ENCODE data around the gene MYO15B. TPM values are rescaled to one million over a fixed set of nuclear protein-coding genes. Genes with fewer than 3 reads are reported as not detected.
A peak's percentile ranks its signal among the peaks of the same experiment; 100 is the strongest.

Gene MYO15B
- total and polyA plus RNA-seq, 2 of the 13 experiments (the other 11 are each of a cell fraction or from before 2014, with no cell fraction given), result 2.8 to 8.1 TPM

DNA sequence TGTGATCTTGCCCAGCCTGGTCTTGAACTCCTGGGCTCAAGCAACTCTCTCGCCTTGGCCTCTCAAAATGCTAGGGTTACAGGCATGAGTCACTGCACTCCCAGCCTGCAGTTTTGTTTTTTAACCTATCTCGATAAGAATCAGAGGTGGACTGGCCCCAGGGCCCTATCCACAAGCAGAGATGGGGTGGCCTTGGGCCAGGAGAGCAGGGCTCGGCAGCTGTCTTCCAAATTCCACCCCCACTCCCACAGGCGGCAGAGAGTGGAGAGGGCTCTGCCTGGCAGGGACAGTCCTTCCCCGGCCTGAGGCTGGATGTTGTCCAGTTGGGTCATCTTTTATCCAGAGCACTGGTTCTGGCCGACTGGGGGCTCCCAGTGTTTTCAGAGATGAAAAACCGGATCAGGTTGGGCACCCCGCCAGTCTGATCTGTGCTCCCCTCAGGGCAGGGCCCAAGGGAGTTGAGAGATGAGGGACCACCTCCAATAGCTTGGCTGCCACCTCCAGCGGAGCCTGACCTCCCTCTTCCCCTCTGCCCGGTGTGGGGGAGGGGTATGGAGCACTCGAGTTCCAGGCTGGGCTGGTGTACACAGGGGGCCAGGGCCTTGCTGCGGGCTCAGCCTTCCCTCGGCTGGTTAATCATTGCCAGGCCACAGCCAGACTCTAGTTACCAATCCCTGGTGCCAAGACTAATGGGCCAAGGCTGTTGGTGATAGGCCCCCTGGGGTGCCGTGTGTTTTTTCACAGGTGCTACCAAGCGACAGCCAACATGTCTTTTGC, 30.3 kb upstream of the MYO15B start (continued):
- TF ChIP-seq ZNF557 (CRISPR knock-in tag; IDR thresholded peaks at IDR 0.05) (no peak), CHD2 (IDR thresholded peaks at IDR 0.05; ENCODE audit: low read depth, low read length) (peak; percentile 68), PAX8 (CRISPR knock-in tag; IDR thresholded peaks at IDR 0.05; ENCODE audit: borderline replicate concordance) (0 out of 2 replicates have a peak, but pooled peaks have one; percentile 79), NFKB2 (CRISPR knock-in tag; IDR thresholded peaks at IDR 0.05; ENCODE audit: borderline replicate concordance) (peak; percentile 24; the same call in 1 of the 2 replicates), MEIS1 (CRISPR knock-in tag; IDR thresholded peaks at IDR 0.05; ENCODE audit: borderline replicate concordance) (peak; percentile 67; the same call in 1 of the 2 replicates), THRA (CRISPR knock-in tag; IDR thresholded peaks at IDR 0.05; ENCODE audit: borderline replicate concordance) (peak; percentile 85; the same call in 1 of the 2 replicates), ZNF75D (CRISPR knock-in tag; IDR thresholded peaks at IDR 0.05; ENCODE audit: borderline replicate concordance) (no peak), XRCC5 (optimal IDR thresholded peaks at IDR 0.05; ENCODE audit: low read length) (peak; percentile 88), MEIS2 (CRISPR knock-in tag; IDR thresholded peaks at IDR 0.05) (peak; percentile 66; the same call in 1 of the 2 replicates), PPARG (CRISPR knock-in tag; conservative IDR thresholded peaks at IDR 0.05) (no peak; the same call in none of the 2 replicates), ZNF280B (CRISPR knock-in tag; IDR thresholded peaks at IDR 0.05; ENCODE audit: borderline replicate concordance) (peak; percentile 34; the same call in 1 of the 2 replicates), ZNF281 (CRISPR knock-in tag; IDR thresholded peaks at IDR 0.05; ENCODE audit: borderline replicate concordance) (peak; percentile 100), SMC3 (IDR thresholded peaks at IDR 0.05; ENCODE audit: low read length) (no peak), ZNF547 (CRISPR knock-in tag; IDR thresholded peaks at IDR 0.05) (peak; percentile 83; the same call in 1 of the 2 replicates), ATF2 (CRISPR knock-in tag; IDR thresholded peaks at IDR 0.05) (peak; percentile 76)
- TF ChIP-seq, protein P1, sequence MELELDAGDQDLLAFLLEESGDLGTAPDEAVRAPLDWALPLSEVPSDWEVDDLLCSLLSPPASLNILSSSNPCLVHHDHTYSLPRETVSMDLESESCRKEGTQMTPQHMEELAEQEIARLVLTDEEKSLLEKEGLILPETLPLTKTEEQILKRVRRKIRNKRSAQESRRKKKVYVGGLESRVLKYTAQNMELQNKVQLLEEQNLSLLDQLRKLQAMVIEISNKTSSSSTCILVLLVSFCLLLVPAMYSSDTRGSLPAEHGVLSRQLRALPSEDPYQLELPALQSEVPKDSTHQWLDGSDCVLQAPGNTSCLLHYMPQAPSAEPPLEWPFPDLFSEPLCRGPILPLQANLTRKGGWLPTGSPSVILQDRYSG (CRISPR knock-in tag; IDR thresholded peaks at IDR 0.05), result 0 out of 2 replicates have a peak, but pooled peaks have one; percentile 27
- TF ChIP-seq, protein P2, sequence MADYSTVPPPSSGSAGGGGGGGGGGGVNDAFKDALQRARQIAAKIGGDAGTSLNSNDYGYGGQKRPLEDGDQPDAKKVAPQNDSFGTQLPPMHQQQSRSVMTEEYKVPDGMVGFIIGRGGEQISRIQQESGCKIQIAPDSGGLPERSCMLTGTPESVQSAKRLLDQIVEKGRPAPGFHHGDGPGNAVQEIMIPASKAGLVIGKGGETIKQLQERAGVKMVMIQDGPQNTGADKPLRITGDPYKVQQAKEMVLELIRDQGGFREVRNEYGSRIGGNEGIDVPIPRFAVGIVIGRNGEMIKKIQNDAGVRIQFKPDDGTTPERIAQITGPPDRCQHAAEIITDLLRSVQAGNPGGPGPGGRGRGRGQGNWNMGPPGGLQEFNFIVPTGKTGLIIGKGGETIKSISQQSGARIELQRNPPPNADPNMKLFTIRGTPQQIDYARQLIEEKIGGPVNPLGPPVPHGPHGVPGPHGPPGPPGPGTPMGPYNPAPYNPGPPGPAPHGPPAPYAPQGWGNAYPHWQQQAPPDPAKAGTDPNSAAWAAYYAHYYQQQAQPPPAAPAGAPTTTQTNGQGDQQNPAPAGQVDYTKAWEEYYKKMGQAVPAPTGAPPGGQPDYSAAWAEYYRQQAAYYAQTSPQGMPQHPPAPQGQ (CRISPR knock-in tag; IDR thresholded peaks at IDR 0.05; ENCODE audit: borderline replicate concordance), result peak; percentile 76; the same call in 1 of the 2 replicates

Data from HepG2 (cell line).